ENCODE data around the gene TMTC2.

GRCh38 chr12:82730953-82731459 lies 44.3 kb downstream of the TMTC2 start:
- no peak for TF ChIP-seq CTCF (IDR thresholded peaks at IDR 0.05)
- no peak for TF ChIP-seq EZH2 (IDR thresholded peaks at IDR 0.05; ENCODE audit: borderline replicate concordance, insufficient read depth, low read depth, low read length, poor library complexity, severe bottlenecking)

Measured in B cell (primary cell).